ENCODE measurements around the gene MBNL2. TPM values are rescaled to one million over a fixed set of nuclear protein-coding genes. Genes with fewer than 3 reads are reported as not detected.
A peak's percentile ranks its signal among the peaks of the same experiment; 100 is the strongest.

MBNL2 gene
- total and polyA plus RNA-seq, 2 experiments from 2014 or later = 0.55 to 3.2 TPM

- TF ChIP-seq ZNF462 (CRISPR knock-in tag; IDR thresholded peaks at IDR 0.05) = no peak
- TF ChIP-seq ETS1 (IDR thresholded peaks at IDR 0.05) = no peak
- TF ChIP-seq JUNB (IDR thresholded peaks at IDR 0.05; ENCODE audit: unreplicated experiment) = no peak
These were observed 134.5 kb downstream of the MBNL2 start (continued) for GRCh38 chr13:97356592-97356991.

- H3K27ac Mint-ChIP-seq = no peak overlapping the region
- no peaks in the 10 kb centered on the region for H3K36me3 Mint-ChIP-seq (ENCODE audit: low read depth)
- no peaks in the 10 kb centered on the region for H3K9me2 ChIP-seq (ENCODE audit: insufficient read depth)
- H3K36me3 ChIP-seq (ENCODE audit: insufficient read depth) = no peaks in the 10 kb centered on the region
- no peak for TF ChIP-seq CREB1 (CRISPR knock-in tag; IDR thresholded peaks at IDR 0.05; ENCODE audit: low read depth)
- peak; percentile 90 to 96 for TF ChIP-seq CTCF (conservative IDR thresholded peaks at IDR 0.05; ENCODE audit: low read depth in 2 of 2)
- H3K9me3 Mint-ChIP-seq = no peaks in the 10 kb centered on the region
- H3K27ac ChIP-seq (ENCODE audit: low read depth) = no peak overlapping the region
- no peaks in the 10 kb centered on the region for H3F3A ChIP-seq (replicated peaks; ENCODE audit: low read depth)
- no peaks in the 10 kb centered on the region for H3K27me3 Mint-ChIP-seq (ENCODE audit: insufficient read depth, low read depth, poor library complexity)
- no peak overlapping the region for H3K4me3 Mint-ChIP-seq
- 0 out of 2 replicates have a peak, but pooled peaks cover 6% of the 10 kb centered on the region for H3K4me1 ChIP-seq (ENCODE audit: insufficient read depth)
- peaks cover 11% of the 10 kb centered on the region for H3K4me1 Mint-ChIP-seq
- H3K79me2 ChIP-seq (replicated peaks; ENCODE audit: insufficient read depth) = no peaks in the 10 kb centered on the region
- DNase-seq (ENCODE audit: low spot score) (peak; percentile 88), ATAC-seq (peak; percentile 99)
- H3K27me3 ChIP-seq (ENCODE audit: insufficient read depth) = no peaks in the 10 kb centered on the region
- no peak overlapping the region for H3K4me3 ChIP-seq
- H2AFZ ChIP-seq = no peak overlapping the region
- no peaks in the 10 kb centered on the region for H4K20me1 ChIP-seq (replicated peaks; ENCODE audit: insufficient read depth)
- no peak overlapping the region for H3K4me2 ChIP-seq
These were observed 137.3 kb downstream of the MBNL2 start for GRCh38 chr13:97359181-97360057.
